ENCODE results near the gene MYRIP. TPM values are rescaled to one million over a fixed set of nuclear protein-coding genes. Genes with fewer than 3 reads are reported as not detected.
A peak's percentile ranks its signal among the peaks of the same experiment; 100 is the strongest.
"Not testable (repeated sequence)": the region's sequence is repeated elsewhere in the genome, so short reads cannot be mapped to it uniquely, and the experiment has no call there.

MYRIP gene
- 1 to 10 TPM in 2 of 4 donors, under 1 TPM in 2; 0.81 to 4.5 (median 2.5) TPM for polyA plus RNA-seq
- long read RNA-seq, donor 1, result 0 reads
- long read RNA-seq, donor 2, result 0 reads
- long read RNA-seq, donor 3, result 0 reads
- long read RNA-seq, donor 4, result 0 reads
- long read RNA-seq, donor 5, result 0 reads
- long read RNA-seq, donor 6, result 0 reads
- long read RNA-seq, donor 7, result 0 reads
- long read RNA-seq, donor 8, result 0 reads
- long read RNA-seq, donor 9, result 0 reads
- long read RNA-seq, donor 10, full-length matches to known transcripts, result 2 of 2 reads
- long read RNA-seq, donor 10, partial matches to known transcripts, result 0 of 2 reads
- long read RNA-seq, donor 10, other reads (novel, unspliced or antisense), result 0 of 2 reads

GRCh38 chr3:39809181-39809994, at the start of gene MYRIP:
TSS of gene MYRIP (plus strand) at chr3:39809609. CDS start at chr3:39900817, 91,208 bp downstream.
- WGBS, 3 donors, result 1 to 3% (median 1%) methylated on average over 48 to 103 of the region's 103 CpGs
- Histone ChIP-seq H3K36me3 (ENCODE audit: control insufficient read depth in 3 of 3, insufficient read depth in 2 of 3, low read depth in 1 of 3, low read length in 3 of 3) (no peaks in the 10 kb centered on the region), H3K4me3 (ENCODE audit: low read depth in 1 of 3, low read length in 3 of 3) (peak within 1 kb of the TSS; percentile 18 to 62 (median 50)), H3K4me1 (ENCODE audit: control insufficient read depth in 3 of 3, insufficient read depth in 2 of 3, low read depth in 1 of 3, low read length in 2 of 3) (peaks cover 0 to 28% (median 2%) of the 10 kb centered on the region in 3 donors), H3K27ac (ENCODE audit: low read depth in 1 of 3, low read length in 2 of 3) (peak within 1 kb of the TSS in 1 of 3 donors; percentile 48), H3K27me3 (ENCODE audit: control insufficient read depth in 3 of 3, insufficient read depth in 3 of 3, low read length in 3 of 3) (peaks cover 3 to 33% (median 30%) of the 10 kb centered on the region in 3 donors), H3K9me3 (ENCODE audit: control insufficient read depth in 2 of 2, insufficient read depth in 1 of 2, low read depth in 1 of 2, low read length in 1 of 2) (no peaks in the 10 kb centered on the region)
- peak; percentile 67 to 91 for DNase-seq
- no peak for FAIRE-seq

- H3K9me3 ChIP-seq (ENCODE audit: control insufficient read depth in 2 of 2, insufficient read depth in 1 of 2, low read depth in 1 of 2, low read length in 1 of 2), result no peaks in the 10 kb centered on the region
- no peaks in the 10 kb centered on the region for H3K4me1 ChIP-seq (ENCODE audit: control insufficient read depth in 3 of 3, insufficient read depth in 2 of 3, low read depth in 1 of 3, low read length in 2 of 3)
- WGBS, 3 donors, result 56 to 70% (median 63%) methylated on average over 1 of the region's 1 CpG
- no peak overlapping the region for H3K27ac ChIP-seq (ENCODE audit: low read depth in 1 of 3, low read length in 2 of 3)
- no peaks in the 10 kb centered on the region for H3K36me3 ChIP-seq (ENCODE audit: control insufficient read depth in 3 of 3, insufficient read depth in 2 of 3, low read depth in 1 of 3, low read length in 3 of 3)
- H3K4me3 ChIP-seq (ENCODE audit: low read depth in 1 of 3, low read length in 3 of 3), result no peak overlapping the region
- DNase-seq (no peak), FAIRE-seq (no peak)
- H3K27me3 ChIP-seq (ENCODE audit: control insufficient read depth in 3 of 3, insufficient read depth in 3 of 3, low read length in 3 of 3), result no peaks in the 10 kb centered on the region
Observed at GRCh38 chr3:39760325-39760724, 49.1 kb upstream of the MYRIP start.

- DNase-seq, result no peak
- H3K4me3 ChIP-seq (ENCODE audit: low read depth in 1 of 3, low read length in 3 of 3), result no peak overlapping the region
- H3K4me1 ChIP-seq (ENCODE audit: control insufficient read depth in 3 of 3, insufficient read depth in 2 of 3, low read depth in 1 of 3, low read length in 2 of 3), result no peaks in the 10 kb centered on the region
- 34 to 53% (median 48%) methylated on average over 1 of the region's 1 CpG for WGBS, 3 donors
- H3K27me3 ChIP-seq (ENCODE audit: control insufficient read depth in 3 of 3, insufficient read depth in 3 of 3, low read length in 3 of 3), result no peaks in the 10 kb centered on the region
- no peak for FAIRE-seq
- H3K36me3 ChIP-seq (ENCODE audit: control insufficient read depth in 3 of 3, insufficient read depth in 2 of 3, low read depth in 1 of 3, low read length in 3 of 3), result no peaks in the 10 kb centered on the region
- peaks cover 0 to 4% of the 10 kb centered on the region in 2 donors for H3K9me3 ChIP-seq (ENCODE audit: control insufficient read depth in 2 of 2, insufficient read depth in 1 of 2, low read depth in 1 of 2, low read length in 1 of 2)
- no peak overlapping the region for H3K27ac ChIP-seq (ENCODE audit: low read depth in 1 of 3, low read length in 2 of 3)
Observed at GRCh38 chr3:39762537-39763070, 46.8 kb upstream of the MYRIP start.

GRCh38 chr3:39763390-39763789, 46.0 kb upstream of the MYRIP start:
- Histone ChIP-seq H3K9me3 (ENCODE audit: control insufficient read depth in 2 of 2, insufficient read depth in 1 of 2, low read depth in 1 of 2, low read length in 1 of 2) (peaks cover 0 to 4% of the 10 kb centered on the region in 2 donors), H3K4me1 (ENCODE audit: control insufficient read depth in 3 of 3, insufficient read depth in 2 of 3, low read depth in 1 of 3, low read length in 2 of 3) (no peaks in the 10 kb centered on the region), H3K36me3 (ENCODE audit: control insufficient read depth in 3 of 3, insufficient read depth in 2 of 3, low read depth in 1 of 3, low read length in 3 of 3) (no peaks in the 10 kb centered on the region), H3K27me3 (ENCODE audit: control insufficient read depth in 3 of 3, insufficient read depth in 3 of 3, low read length in 3 of 3) (no peaks in the 10 kb centered on the region), H3K4me3 (ENCODE audit: low read depth in 1 of 3, low read length in 3 of 3) (no peak overlapping the region), H3K27ac (ENCODE audit: low read depth in 1 of 3, low read length in 2 of 3) (no peak overlapping the region)
- no peak for FAIRE-seq
- DNase-seq, result no peak

GRCh38 chr3:39765575-39765974, 43.8 kb upstream of the MYRIP start:
- Histone ChIP-seq H3K4me1 (ENCODE audit: control insufficient read depth in 3 of 3, insufficient read depth in 2 of 3, low read depth in 1 of 3, low read length in 2 of 3) (no peaks in the 10 kb centered on the region), H3K36me3 (ENCODE audit: control insufficient read depth in 3 of 3, insufficient read depth in 2 of 3, low read depth in 1 of 3, low read length in 3 of 3) (no peaks in the 10 kb centered on the region), H3K4me3 (ENCODE audit: low read depth in 1 of 3, low read length in 3 of 3) (no peak overlapping the region), H3K9me3 (ENCODE audit: control insufficient read depth in 2 of 2, insufficient read depth in 1 of 2, low read depth in 1 of 2, low read length in 1 of 2) (peaks cover 0 to 4% of the 10 kb centered on the region in 2 donors), H3K27ac (ENCODE audit: low read depth in 1 of 3, low read length in 2 of 3) (no peak overlapping the region), H3K27me3 (ENCODE audit: control insufficient read depth in 3 of 3, insufficient read depth in 3 of 3, low read length in 3 of 3) (no peaks in the 10 kb centered on the region)
- no peak for FAIRE-seq
- DNase-seq, result no peak

GRCh38 chr3:39766433-39766832, 43.0 kb upstream of the MYRIP start:
- WGBS, 3 donors, result 42 to 63% (median 48%) methylated on average over 1 of the region's 1 CpG
- peaks cover 0 to 4% of the 10 kb centered on the region in 2 donors for H3K9me3 ChIP-seq (ENCODE audit: control insufficient read depth in 2 of 2, insufficient read depth in 1 of 2, low read depth in 1 of 2, low read length in 1 of 2)
- H3K27me3 ChIP-seq (ENCODE audit: control insufficient read depth in 3 of 3, insufficient read depth in 3 of 3, low read length in 3 of 3), result no peaks in the 10 kb centered on the region
- H3K4me1 ChIP-seq (ENCODE audit: control insufficient read depth in 3 of 3, insufficient read depth in 2 of 3, low read depth in 1 of 3, low read length in 2 of 3), result no peaks in the 10 kb centered on the region
- H3K36me3 ChIP-seq (ENCODE audit: control insufficient read depth in 3 of 3, insufficient read depth in 2 of 3, low read depth in 1 of 3, low read length in 3 of 3), result no peaks in the 10 kb centered on the region
- H3K27ac ChIP-seq (ENCODE audit: low read depth in 1 of 3, low read length in 2 of 3), result no peak overlapping the region
- no peak overlapping the region for H3K4me3 ChIP-seq (ENCODE audit: low read depth in 1 of 3, low read length in 3 of 3)
- FAIRE-seq, result no peak
- no peak for DNase-seq

GRCh38 chr3:39766909-39767308, 42.5 kb upstream of the MYRIP start:
- H3K4me1 ChIP-seq (ENCODE audit: control insufficient read depth in 3 of 3, insufficient read depth in 2 of 3, low read depth in 1 of 3, low read length in 2 of 3); FAIRE-seq; DNase-seq; H3K4me3 ChIP-seq (ENCODE audit: low read depth in 1 of 3, low read length in 3 of 3); H3K27ac ChIP-seq (ENCODE audit: low read depth in 1 of 3, low read length in 2 of 3); H3K9me3 ChIP-seq (ENCODE audit: control insufficient read depth in 2 of 2, insufficient read depth in 1 of 2, low read depth in 1 of 2, low read length in 1 of 2); H3K36me3 ChIP-seq (ENCODE audit: control insufficient read depth in 3 of 3, insufficient read depth in 2 of 3, low read depth in 1 of 3, low read length in 3 of 3); H3K27me3 ChIP-seq (ENCODE audit: control insufficient read depth in 3 of 3, insufficient read depth in 3 of 3, low read length in 3 of 3): not testable (repeated sequence)

GRCh38 chr3:39778168-39778567, 31.2 kb upstream of the MYRIP start:
- 88 to 93% (median 91%) methylated on average over 5 of the region's 5 CpGs for WGBS, 3 donors
- not testable (repeated sequence) for H3K4me1 ChIP-seq (ENCODE audit: control insufficient read depth in 3 of 3, insufficient read depth in 2 of 3, low read depth in 1 of 3, low read length in 2 of 3); H3K27ac ChIP-seq (ENCODE audit: low read depth in 1 of 3, low read length in 2 of 3); DNase-seq; FAIRE-seq; H3K36me3 ChIP-seq (ENCODE audit: control insufficient read depth in 3 of 3, insufficient read depth in 2 of 3, low read depth in 1 of 3, low read length in 3 of 3); H3K27me3 ChIP-seq (ENCODE audit: control insufficient read depth in 3 of 3, insufficient read depth in 3 of 3, low read length in 3 of 3); H3K9me3 ChIP-seq (ENCODE audit: control insufficient read depth in 2 of 2, insufficient read depth in 1 of 2, low read depth in 1 of 2, low read length in 1 of 2); H3K4me3 ChIP-seq (ENCODE audit: low read depth in 1 of 3, low read length in 3 of 3)
